Stimulated activated CD8-positive, alpha-beta memory T cell treated with anti-CD3 and anti-CD28 coated beads, Interleukin-15, amount 100 ng/mL, for 24 hours (primary cell): ENCODE measurements around the gene BCCIP.

Source experiments
- DNase-seq: peaks from one replicate; pipeline ENCODE4 v3.0.0-alpha.2; 2020; ENCODE audit warnings: low read depth

The BCCIP gene

DNA sequence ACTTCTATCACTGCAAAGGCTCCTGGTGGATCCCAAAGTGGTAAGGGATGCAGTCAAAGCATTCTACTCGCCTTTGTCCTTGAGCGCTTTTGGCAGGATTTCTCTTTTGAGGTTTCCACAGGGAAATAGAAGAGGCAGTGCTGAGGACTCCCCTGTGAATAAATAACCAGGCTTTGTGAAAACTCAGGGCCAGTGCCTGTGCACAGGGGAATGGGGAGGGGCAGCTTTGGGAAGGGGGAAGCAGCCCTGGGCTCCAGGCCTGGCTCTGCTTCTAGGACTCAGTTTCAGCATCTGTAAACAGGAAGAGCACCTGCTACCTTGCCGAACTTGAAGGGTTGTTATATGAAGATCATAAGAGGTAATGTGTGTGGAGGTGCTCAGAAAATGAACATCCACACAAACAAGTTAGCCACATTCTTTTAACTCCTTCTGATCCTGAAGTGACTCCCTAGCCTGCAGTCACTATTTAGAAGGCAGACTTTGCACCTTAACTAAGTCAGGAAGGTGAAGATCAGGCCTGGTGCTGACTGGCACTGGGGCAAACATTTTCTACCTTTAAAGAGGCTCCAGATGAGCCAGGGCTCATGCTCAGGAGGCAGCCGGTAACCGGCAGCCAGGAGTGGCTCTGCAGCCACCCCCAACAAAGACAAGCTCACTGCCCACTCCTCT is 25.2 kb upstream of the BCCIP start:
- DNase-seq, result no peak

DNA sequence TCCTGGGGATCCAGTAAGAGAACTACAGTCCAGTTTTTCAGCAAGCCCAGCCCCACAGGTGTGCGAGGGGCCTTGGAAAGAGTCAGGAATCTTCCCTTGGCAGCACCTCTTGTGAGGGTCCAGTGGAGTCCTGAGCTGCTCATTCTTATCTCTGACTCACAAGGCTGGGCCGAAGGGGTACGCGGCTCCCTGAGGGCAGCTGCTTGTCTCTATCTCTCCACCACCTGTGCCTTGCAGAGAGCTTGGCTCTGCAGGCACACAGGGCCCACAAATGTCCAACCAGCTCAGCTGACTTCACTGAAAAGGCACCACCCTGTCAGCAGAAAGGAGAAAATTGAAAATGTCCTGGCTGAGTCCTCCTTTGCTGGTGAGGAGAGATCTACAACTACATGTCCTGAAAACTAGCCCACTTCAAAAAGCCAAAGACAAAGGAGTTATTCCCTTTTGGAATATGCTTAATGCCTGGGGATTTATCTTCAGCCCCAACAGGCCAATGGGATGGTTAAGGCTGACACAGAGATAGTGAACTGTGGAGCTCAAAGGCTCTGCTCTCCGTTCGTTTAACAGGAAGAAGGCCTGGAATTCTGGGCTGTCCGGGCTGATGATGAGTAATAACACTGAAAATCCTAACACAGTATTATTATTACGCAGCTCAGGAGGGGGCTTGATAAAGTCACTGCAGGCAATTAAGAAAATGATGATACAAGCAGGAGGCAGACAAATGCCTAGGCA is 23.7 kb upstream of the BCCIP start:
- DNase-seq, result no peak

- DNase-seq, result no peak
Observed at GRCh38 chr10:125801574-125801973, 21.8 kb upstream of the BCCIP start.

GRCh38 chr10:125802131-125802530 is 21.2 kb upstream of the BCCIP start:
- DNase-seq, result no peak

- DNase-seq, result no peak
Observed at GRCh38 chr10:125802739-125803138, 20.6 kb upstream of the BCCIP start.

- DNase-seq, result no peak
Observed at GRCh38 chr10:125808047-125808446, 15.3 kb upstream of the BCCIP start.

- no peak for DNase-seq
Observed at GRCh38 chr10:125811251-125811650, 12.1 kb upstream of the BCCIP start.

DNA sequence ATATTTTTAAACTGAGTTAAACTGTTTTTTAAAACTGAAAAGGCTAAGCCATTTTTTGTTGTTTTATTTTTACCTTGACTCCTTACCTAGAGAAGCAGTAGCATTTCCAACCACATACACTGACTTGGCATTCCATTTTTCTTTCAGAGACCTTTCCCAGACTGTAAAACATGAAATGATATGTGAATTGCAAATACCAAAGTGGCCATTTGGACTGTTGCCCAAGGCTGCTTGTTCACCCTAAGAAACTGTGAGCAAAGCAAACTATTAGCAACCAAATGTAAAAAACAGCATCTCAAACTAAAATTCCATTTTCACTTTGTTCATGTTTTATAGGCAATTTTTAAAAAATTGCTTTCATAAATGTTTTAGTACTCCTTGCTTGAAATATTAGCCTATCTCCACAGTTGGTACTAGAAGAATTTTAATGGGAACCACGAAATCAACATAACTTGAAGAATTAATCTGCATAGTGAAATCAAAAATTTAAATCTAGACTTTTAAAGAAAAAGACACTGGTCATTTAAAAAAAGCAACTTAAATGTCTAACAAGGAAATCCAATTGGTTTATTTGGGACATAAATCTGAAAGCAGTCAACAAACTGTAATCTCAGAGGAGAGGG is 11.1 kb upstream of the BCCIP start:
- no peak for DNase-seq

DNA sequence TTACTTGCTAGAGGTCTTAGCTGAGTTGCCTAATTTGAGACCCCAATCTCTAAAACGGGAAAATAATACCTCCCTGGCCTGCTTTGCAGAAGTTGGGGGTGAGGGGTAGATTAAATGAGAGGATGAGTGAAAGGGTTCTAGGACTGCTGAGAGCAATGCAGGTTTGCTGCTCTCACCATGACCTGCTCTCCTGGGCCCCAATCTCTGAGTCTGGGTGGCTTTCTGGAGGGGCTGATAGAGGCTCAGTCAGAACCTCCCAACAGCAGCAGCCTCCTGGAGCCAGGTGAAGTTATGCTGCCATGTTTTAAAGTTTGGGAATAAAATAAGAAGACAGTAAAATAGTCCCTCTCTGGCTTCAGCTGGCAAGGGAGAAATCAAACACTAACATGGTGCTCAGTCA is 7.6 kb upstream of the BCCIP start:
- no peak for DNase-seq

DNA sequence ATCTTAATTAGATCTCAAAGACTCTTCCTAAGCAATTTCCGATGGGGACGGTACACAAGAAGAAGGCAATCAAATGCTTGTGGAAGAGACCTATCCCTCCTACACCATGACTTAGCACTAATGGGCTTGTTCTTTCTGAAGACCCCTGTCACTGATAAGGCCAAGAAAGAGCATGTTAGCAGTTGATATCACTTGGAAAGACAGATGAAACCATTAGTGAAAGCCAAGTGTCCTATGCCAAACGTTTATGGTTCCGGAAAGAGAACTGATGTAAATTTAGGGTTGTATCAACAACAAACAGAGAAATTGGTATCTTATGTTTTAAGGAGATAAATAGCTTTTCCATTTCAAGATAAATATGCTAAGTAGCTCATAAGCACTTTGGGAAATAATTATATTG is 6.8 kb upstream of the BCCIP start:
- DNase-seq, result no peak

DNA sequence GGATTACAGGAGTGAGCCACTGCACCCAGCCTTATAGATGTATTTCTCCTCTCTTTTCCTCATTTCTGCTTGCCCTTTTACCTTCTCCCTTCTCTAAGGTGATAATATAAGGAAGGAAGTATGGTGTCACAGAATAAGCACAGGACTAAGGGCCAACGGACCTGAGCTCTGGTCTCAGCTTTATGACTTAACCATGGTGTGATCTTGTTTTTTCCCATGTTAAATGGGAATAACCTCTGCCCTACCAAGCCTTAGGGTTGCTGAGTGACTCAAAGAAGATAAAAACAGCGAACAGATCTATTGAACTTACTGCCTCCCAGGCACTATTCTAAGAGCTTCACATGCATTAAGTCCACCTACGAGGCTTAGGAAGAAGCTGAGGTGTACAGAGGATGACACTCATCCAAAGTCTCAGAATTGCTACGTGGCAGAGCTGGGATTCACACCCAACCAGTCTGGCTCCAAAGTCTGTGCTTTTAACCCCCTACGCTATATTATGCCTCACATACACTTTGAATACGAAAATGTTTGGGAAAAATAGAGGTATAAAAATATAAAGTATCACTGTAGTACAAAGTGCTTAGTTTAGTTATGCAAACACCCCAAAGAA is 5.9 kb upstream of the BCCIP start:
- no peak for DNase-seq

GRCh38 chr10:125820701-125821100 is 2.6 kb upstream of the BCCIP start:
- DNase-seq, result no peak

DNA sequence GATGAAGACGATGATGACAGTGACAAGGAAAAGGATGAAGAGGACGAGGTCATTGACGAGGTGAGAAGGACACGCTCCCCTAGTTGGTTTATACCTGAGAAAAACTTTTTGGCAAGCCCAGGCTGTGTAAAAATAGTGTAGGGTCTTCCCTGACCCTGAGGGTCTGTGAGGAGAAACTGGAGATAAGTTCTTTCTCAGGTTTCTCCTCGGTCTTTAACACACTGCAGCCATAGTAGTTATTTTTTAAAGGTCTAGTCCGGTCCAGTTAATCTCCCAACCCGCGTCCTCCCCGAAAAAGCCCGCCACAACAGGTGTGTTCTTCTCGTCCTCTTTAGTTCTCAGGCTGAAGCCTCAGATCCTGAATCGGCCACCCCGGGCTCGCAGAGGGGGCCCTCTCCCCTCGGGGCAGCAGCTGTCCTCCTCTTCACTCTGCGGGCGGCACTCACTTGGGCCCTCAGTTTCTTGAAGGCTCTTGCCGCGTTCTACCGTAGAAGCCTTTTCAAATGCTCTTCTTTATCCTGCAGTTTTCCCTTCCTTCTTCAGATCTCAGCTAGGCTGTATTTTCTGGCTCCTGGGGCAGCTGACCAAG is 411 bp downstream of the BCCIP start:
- no peak for DNase-seq

- DNase-seq, result no peak
Observed at GRCh38 chr10:125824736-125825135, 1.4 kb downstream of the BCCIP start.

- DNase-seq, result no peak
Observed at GRCh38 chr10:125827133-125827532, 3.8 kb downstream of the BCCIP start.

- no peak for DNase-seq
Observed at GRCh38 chr10:125828311-125828710, 5.0 kb downstream of the BCCIP start.

- no peak for DNase-seq
Observed at GRCh38 chr10:125836746-125837145, 13.4 kb downstream of the BCCIP start.

- no peak for DNase-seq
Observed at GRCh38 chr10:125838802-125839575, 15.6 kb downstream of the BCCIP start.

GRCh38 chr10:125840406-125840805 is 17.1 kb downstream of the BCCIP start:
- no peak for DNase-seq

- no peak for DNase-seq
Observed at GRCh38 chr10:125840955-125841354, 17.6 kb downstream of the BCCIP start.

DNA sequence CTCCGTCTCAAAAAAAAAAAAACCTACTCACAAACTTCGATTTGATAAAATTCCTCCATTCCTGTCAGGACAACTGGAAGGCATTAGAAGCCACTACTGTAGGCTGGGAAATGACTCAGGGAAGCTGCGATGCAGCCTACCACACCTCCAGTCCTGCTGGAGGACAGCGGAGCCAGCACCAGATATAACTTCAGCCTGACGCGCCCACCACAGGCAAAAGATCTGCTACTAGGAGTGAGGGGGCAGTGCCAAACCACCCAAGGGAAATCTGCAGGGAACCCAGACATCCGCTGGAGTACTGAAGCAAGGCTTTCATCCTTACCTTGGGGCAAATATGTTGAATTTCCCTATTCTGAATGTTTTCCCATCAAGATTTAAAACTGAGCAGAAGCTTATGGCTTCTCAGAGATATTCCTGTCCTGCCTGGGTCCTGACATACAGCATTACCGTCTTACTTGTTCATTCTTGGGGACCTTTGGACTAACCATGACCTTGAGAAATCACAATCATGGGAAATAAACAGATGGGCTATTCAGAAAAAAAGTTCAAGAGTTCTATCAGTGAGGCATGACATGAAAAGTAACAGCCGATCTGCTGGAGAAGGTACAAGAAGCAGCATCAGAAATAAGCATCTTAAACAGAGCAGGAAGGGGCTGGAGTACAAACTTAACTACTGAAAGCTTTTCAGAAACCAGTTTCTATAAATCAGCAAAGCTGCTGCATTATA is 20.4 kb downstream of the BCCIP start:
- DNase-seq, result no peak
